ENCODE results near the gene AJUBA.

The AJUBA gene

DNA sequence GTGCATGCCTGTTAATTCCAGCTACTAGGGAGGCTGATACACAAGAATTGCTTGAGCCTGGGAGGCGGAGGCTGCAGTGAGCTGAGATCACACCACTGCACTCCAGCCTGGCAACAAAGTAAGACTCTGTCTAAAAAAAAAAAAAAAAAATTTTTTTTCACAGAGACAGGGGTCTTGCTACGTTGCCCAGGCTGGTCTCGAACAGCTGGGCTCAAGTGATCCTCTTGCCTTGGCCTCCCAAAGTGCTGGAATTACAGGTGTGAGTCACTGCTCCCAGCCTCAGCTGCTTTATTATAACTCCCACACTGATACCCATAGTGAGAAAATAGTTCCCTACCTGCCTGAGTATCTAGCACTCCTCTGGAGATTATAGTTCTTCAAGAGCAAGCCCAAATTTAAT, 36.7 kb downstream of the AJUBA start:
- no peak overlapping the region for H3K27ac ChIP-seq (ENCODE audit: insufficient read depth, low read depth, low read length, poor library complexity, severe bottlenecking)
- peaks cover 26% of the 10 kb centered on the region for H3K36me3 ChIP-seq (ENCODE audit: control insufficient read depth, insufficient read depth, low read length)
- H3K4me3 ChIP-seq (ENCODE audit: insufficient read depth, low read depth, low read length), result no peak overlapping the region
- H3K4me1 ChIP-seq (ENCODE audit: control insufficient read depth, insufficient read depth, low read length), result no peaks in the 10 kb centered on the region
- no peaks in the 10 kb centered on the region for H3K9me3 ChIP-seq (ENCODE audit: control insufficient read depth, low read length)
- whole genome bisulfite sequencing, 2 experiments, result 95 to 98% methylated on average over 3 of the region's 3 CpGs
- no peaks in the 10 kb centered on the region for H3K27me3 ChIP-seq (ENCODE audit: control insufficient read depth, insufficient read depth, low read length, poor library complexity, severe bottlenecking)

DNA sequence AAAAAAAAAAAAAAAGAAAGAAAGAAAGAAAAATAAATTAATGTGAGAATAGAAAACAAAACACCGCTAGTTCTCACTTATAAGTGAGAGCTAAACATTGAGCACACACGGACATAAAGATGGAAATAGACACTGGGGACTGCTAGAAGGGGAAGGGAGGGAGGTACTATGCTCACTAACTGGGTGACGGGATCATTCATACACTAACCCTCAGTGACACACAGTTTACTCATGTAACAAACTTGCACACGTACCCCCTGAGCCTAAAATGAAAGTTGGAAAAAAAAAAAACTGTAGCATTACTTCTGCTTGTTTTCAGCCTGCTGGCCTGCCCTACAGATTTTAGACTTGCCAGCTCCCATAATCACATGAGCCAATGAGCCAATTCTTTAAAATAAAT, 42.7 kb downstream of the AJUBA start:
- H3K27ac ChIP-seq (ENCODE audit: insufficient read depth, low read depth, low read length, poor library complexity, severe bottlenecking), result no peak overlapping the region
- H3K36me3 ChIP-seq (ENCODE audit: control insufficient read depth, insufficient read depth, low read length), result peaks cover 6% of the 10 kb centered on the region
- H3K9me3 ChIP-seq (ENCODE audit: control insufficient read depth, low read length), result no peaks in the 10 kb centered on the region
- WGBS, 2 experiments, result 92 to 97% methylated on average over 4 of the region's 4 CpGs
- no peak overlapping the region for H3K4me3 ChIP-seq (ENCODE audit: insufficient read depth, low read depth, low read length)
- H3K4me1 ChIP-seq (ENCODE audit: control insufficient read depth, insufficient read depth, low read length), result no peaks in the 10 kb centered on the region
- H3K27me3 ChIP-seq (ENCODE audit: control insufficient read depth, insufficient read depth, low read length, poor library complexity, severe bottlenecking), result no peaks in the 10 kb centered on the region

DNA sequence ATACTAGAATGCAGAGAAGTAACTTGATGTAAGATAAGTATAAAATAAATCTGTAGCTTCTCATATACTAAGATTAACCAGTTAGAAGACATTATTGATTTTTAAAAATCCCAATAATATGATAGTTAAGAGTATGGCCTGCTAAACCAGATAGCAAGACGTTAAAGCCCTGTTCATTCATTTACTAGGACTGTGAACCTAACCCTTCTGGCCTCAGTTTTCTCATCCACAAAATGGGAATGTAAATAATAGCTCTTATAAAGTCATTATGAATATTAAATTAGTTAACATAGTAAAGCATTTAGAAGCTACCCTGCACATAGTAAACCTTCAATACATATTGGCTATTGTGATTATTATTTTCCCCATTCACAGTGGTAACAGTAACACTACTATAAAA, 47.2 kb downstream of the AJUBA start:
- no CpG with 5 or more reads among the region's 1 CpG for WGBS, 2 experiments
- Histone ChIP-seq H3K27me3 (ENCODE audit: control insufficient read depth, insufficient read depth, low read length, poor library complexity, severe bottlenecking) (no peaks in the 10 kb centered on the region), H3K4me3 (ENCODE audit: insufficient read depth, low read depth, low read length) (no peak overlapping the region), H3K4me1 (ENCODE audit: control insufficient read depth, insufficient read depth, low read length) (peaks cover under 1% of the 10 kb centered on the region), H3K27ac (ENCODE audit: insufficient read depth, low read depth, low read length, poor library complexity, severe bottlenecking) (no peak overlapping the region), H3K9me3 (ENCODE audit: control insufficient read depth, low read length) (no peaks in the 10 kb centered on the region), H3K36me3 (ENCODE audit: control insufficient read depth, insufficient read depth, low read length) (no peaks in the 10 kb centered on the region)

DNA sequence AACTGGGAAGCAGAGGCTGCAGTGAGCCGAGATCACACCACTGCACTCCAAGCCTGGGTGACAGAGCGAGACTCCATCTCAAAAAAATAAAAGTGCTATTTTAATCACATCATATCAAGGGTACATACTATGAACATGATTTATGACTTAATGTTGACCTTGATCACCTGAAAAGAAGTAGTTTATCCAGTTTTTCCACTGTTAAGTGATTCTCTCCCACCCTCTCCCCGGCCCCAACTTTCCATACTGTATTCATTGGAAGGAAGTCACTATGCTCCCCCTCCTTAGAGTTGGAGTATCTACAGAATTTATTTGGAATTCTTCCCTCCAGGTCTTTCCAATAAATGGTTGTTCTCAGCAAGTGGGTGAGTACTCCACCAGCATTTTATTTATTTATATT, 50.2 kb downstream of the AJUBA start:
- H3K4me1 ChIP-seq (ENCODE audit: control insufficient read depth, insufficient read depth, low read length), result peaks cover 4% of the 10 kb centered on the region
- WGBS, 2 experiments, result 90 to 91% methylated on average over 1 to 3 of the region's 3 CpGs
- no peaks in the 10 kb centered on the region for H3K9me3 ChIP-seq (ENCODE audit: control insufficient read depth, low read length)
- no peak overlapping the region for H3K4me3 ChIP-seq (ENCODE audit: insufficient read depth, low read depth, low read length)
- H3K36me3 ChIP-seq (ENCODE audit: control insufficient read depth, insufficient read depth, low read length), result peaks cover 3% of the 10 kb centered on the region
- H3K27ac ChIP-seq (ENCODE audit: insufficient read depth, low read depth, low read length, poor library complexity, severe bottlenecking), result no peak overlapping the region
- no peaks in the 10 kb centered on the region for H3K27me3 ChIP-seq (ENCODE audit: control insufficient read depth, insufficient read depth, low read length, poor library complexity, severe bottlenecking)

DNA sequence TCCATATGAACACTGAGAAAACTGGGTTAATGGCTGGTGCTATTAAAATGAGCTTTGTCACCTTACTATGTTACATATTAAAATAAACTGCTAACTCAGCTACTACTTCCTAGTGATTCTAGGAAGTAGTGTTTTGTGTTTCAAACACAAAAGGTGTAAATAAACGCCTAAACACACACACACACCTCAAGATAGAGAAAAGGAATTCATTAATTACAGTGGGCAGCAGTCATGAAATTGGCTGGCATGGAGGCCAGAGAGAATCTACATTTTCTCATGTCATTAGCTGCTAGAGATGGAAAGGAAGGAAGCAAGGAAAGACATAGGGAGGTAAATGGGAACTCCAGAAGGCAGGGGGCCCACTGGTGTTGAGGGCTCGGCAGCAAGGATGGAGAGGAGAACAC, 52.4 kb downstream of the AJUBA start:
- peak overlapping the region; percentile 75 for H3K27ac ChIP-seq (ENCODE audit: insufficient read depth, low read depth, low read length, poor library complexity, severe bottlenecking)
- 14 to 33% methylated on average over 1 to 2 of the region's 2 CpGs for WGBS, 2 experiments

DNA sequence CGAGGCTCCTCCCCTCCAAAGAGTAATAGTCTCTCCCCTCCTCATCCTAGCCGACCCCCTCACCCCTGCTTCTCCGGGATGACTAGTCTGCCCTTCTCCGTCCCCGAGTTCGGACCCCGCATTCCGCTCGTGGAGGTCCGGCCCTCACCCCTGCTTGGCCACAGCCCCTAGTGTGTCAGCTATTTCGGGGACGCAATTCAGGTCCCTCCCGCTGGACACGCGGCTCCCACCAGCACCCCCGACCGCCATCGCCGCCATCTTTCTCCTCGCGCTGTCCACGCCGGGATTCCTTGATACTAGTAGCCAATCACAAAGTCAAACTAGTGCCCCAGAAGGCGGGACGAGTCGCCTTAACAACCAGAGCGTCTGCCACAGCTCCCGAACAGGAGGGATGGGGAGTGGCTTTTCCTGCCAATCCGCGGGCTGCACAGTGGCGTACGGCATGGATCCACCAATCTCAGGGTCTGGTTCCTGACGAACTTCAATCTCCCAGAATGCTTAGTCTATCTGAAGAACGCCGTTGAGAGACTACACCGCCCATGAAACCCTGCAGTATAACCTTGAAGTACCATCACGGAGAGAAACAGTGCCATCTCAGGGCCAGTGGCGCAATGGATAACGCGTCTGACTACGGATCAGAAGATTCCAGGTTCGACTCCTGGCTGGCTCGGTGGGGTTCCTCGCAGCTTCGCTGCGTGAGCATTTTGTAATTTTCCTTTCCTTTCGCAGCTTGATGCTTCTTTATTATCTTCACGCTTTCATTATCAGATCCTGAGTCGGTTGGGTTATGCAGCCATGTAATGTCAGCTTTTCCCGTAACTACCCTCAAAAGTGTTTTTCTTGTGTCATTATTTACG, 53.0 kb downstream of the AJUBA start, which contains the start of gene PRMT5:
Gene PRMT5, minus strand, starts transcription at position 273 of the 857 bp plus-strand sequence. Its CDS starts 15 bp downstream, at position 258.
- Histone ChIP-seq H3K27me3 (ENCODE audit: control insufficient read depth, insufficient read depth, low read length, poor library complexity, severe bottlenecking) (no peaks in the 10 kb centered on the region), H3K36me3 (ENCODE audit: control insufficient read depth, insufficient read depth, low read length) (peaks cover 18% of the 10 kb centered on the region), H3K4me1 (ENCODE audit: control insufficient read depth, insufficient read depth, low read length) (peaks cover 4% of the 10 kb centered on the region), H3K4me3 (ENCODE audit: insufficient read depth, low read depth, low read length) (peak within 1 kb of the TSS; percentile 86), H3K27ac (ENCODE audit: insufficient read depth, low read depth, low read length, poor library complexity, severe bottlenecking) (peak within 1 kb of the TSS; percentile 75), H3K9me3 (ENCODE audit: control insufficient read depth, low read length) (no peaks in the 10 kb centered on the region)
- 1 to 2% methylated on average over 50 to 51 of the region's 51 CpGs for WGBS, 2 experiments

More for the DNA sequence above, 52.4 kb downstream of the AJUBA start:
- Histone ChIP-seq H3K4me1 (ENCODE audit: control insufficient read depth, insufficient read depth, low read length) (peaks cover 4% of the 10 kb centered on the region), H3K9me3 (ENCODE audit: control insufficient read depth, low read length) (no peaks in the 10 kb centered on the region), H3K27me3 (ENCODE audit: control insufficient read depth, insufficient read depth, low read length, poor library complexity, severe bottlenecking) (no peaks in the 10 kb centered on the region), H3K4me3 (ENCODE audit: insufficient read depth, low read depth, low read length) (peak overlapping the region; percentile 86), H3K36me3 (ENCODE audit: control insufficient read depth, insufficient read depth, low read length) (peaks cover 12% of the 10 kb centered on the region)

DNA sequence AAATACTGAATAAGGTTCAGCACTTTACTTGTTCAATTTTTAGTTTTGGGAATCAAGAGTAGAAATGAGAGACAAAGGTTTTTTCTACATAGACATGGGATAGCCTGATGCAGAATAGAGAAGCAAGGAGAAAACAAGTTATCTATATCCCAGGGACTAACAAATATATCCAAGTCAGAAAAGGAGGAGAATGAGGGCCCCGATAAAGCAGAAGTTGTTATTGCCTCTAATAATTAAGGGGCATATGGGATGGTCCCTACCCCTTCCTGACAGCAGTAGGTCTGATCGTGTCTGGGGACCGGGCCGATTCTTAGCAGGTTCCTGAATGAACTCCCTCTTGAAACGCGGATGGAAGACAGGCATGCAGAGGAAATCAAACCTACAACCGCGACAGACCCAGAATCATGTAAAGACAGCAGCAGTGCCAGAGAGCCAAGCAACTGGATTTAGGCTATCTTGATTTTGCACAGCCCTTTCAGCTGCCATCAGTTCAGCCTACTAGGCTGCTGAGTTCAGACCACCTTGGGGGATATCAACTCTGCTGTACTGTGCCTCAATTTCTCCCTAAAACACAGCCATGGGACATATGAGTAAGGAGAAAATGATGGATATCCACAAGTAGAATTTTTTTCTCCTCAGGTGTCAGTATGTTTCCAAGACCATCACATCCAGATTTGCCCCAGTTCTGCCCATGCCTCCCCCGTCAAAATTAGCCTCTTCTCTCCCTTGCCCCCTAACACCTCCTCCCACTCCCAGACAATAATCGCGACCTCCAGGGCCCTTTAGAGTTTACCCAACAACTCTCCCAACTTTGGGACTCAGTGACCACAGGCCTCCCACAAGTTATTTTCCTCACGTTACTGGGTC, 53.9 kb downstream of the AJUBA start:
- peaks cover 26% of the 10 kb centered on the region for H3K36me3 ChIP-seq (ENCODE audit: control insufficient read depth, insufficient read depth, low read length)
- peak overlapping the region; percentile 86 for H3K4me3 ChIP-seq (ENCODE audit: insufficient read depth, low read depth, low read length)
- H3K9me3 ChIP-seq (ENCODE audit: control insufficient read depth, low read length), result no peaks in the 10 kb centered on the region
- H3K4me1 ChIP-seq (ENCODE audit: control insufficient read depth, insufficient read depth, low read length), result peaks cover 4% of the 10 kb centered on the region
- WGBS, 2 experiments, result 32 to 35% methylated on average over 12 of the region's 12 CpGs
- no peaks in the 10 kb centered on the region for H3K27me3 ChIP-seq (ENCODE audit: control insufficient read depth, insufficient read depth, low read length, poor library complexity, severe bottlenecking)
- peak overlapping the region; percentile 72 for H3K27ac ChIP-seq (ENCODE audit: insufficient read depth, low read depth, low read length, poor library complexity, severe bottlenecking)

DNA sequence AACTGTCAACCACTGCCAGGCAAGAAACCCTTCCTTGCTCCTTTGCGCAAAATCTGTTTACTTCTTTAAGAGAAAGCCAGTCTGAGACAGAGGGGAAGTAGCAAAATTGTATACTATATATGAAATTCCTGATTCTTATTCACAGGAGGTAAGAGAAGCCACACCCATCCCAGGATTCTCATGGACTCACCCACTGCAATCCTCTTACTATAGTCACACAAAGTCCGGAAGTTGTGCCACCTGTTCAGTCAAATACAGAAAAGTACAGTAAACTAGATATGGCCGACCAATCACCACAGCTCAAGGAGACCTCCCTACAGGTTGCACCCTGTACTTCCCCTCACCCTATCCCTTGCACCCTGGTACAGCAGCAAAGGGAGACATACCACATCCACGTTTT, 56.0 kb downstream of the AJUBA start:
- no peaks in the 10 kb centered on the region for H3K27me3 ChIP-seq (ENCODE audit: control insufficient read depth, insufficient read depth, low read length, poor library complexity, severe bottlenecking)
- no peak overlapping the region for H3K4me3 ChIP-seq (ENCODE audit: insufficient read depth, low read depth, low read length)
- H3K27ac ChIP-seq (ENCODE audit: insufficient read depth, low read depth, low read length, poor library complexity, severe bottlenecking), result no peak overlapping the region
- peaks cover 42% of the 10 kb centered on the region for H3K36me3 ChIP-seq (ENCODE audit: control insufficient read depth, insufficient read depth, low read length)
- WGBS, 2 experiments, result 90 to 93% methylated on average over 4 of the region's 4 CpGs
- H3K9me3 ChIP-seq (ENCODE audit: control insufficient read depth, low read length), result no peaks in the 10 kb centered on the region
- peaks cover 4% of the 10 kb centered on the region for H3K4me1 ChIP-seq (ENCODE audit: control insufficient read depth, insufficient read depth, low read length)

DNA sequence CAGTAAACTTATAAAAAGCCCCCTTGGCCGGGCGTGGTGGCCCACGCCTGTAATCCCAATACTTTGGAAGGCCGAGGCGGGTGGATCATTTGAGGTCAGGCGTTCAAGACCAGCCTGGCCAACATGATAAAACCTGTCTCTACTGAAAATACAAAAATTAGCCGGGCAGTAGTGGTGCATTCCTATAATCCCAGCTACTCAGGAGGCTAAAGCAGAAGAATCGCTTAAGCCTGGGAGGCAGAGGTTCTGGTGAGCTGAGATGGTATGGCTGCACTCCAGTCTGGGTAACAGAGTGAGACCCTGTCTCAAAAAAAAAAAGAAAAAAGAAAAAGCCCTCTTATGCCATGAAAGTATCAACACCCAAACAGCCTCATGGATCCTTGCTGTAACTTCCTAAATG, 56.8 kb downstream of the AJUBA start:
- H3K36me3 ChIP-seq (ENCODE audit: control insufficient read depth, insufficient read depth, low read length), result peaks cover 47% of the 10 kb centered on the region
- 95 to 97% methylated on average over 8 of the region's 8 CpGs for WGBS, 2 experiments
- no peak overlapping the region for H3K4me3 ChIP-seq (ENCODE audit: insufficient read depth, low read depth, low read length)
- no peak overlapping the region for H3K27ac ChIP-seq (ENCODE audit: insufficient read depth, low read depth, low read length, poor library complexity, severe bottlenecking)
- no peaks in the 10 kb centered on the region for H3K27me3 ChIP-seq (ENCODE audit: control insufficient read depth, insufficient read depth, low read length, poor library complexity, severe bottlenecking)
- H3K9me3 ChIP-seq (ENCODE audit: control insufficient read depth, low read length), result no peaks in the 10 kb centered on the region
- H3K4me1 ChIP-seq (ENCODE audit: control insufficient read depth, insufficient read depth, low read length), result peaks cover 4% of the 10 kb centered on the region

DNA sequence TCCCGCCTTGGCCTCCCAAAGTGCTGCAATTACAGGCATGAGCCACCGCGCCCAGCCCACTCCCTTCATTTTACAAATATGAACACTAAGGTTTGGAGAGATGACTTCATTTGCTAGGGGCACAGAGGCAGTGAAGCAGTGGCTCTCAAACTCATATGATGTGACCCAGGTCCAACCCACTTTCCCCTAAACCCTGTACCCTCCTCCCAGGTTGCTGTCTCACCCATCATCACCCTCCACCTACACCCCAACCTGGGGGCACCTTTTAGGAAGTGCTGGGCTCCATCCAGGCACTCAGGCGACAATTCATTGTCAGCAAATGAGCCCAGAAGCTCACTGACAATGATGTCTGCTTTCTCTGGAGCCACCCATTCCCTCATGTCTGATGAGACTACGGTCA, 58.6 kb downstream of the AJUBA start:
- no peaks in the 10 kb centered on the region for H3K27me3 ChIP-seq (ENCODE audit: control insufficient read depth, insufficient read depth, low read length, poor library complexity, severe bottlenecking)
- H3K4me3 ChIP-seq (ENCODE audit: insufficient read depth, low read depth, low read length), result no peak overlapping the region
- H3K9me3 ChIP-seq (ENCODE audit: control insufficient read depth, low read length), result no peaks in the 10 kb centered on the region
- no peak overlapping the region for H3K27ac ChIP-seq (ENCODE audit: insufficient read depth, low read depth, low read length, poor library complexity, severe bottlenecking)
- 94% methylated on average over 5 of the region's 5 CpGs for WGBS, 2 experiments
- peaks cover 52% of the 10 kb centered on the region for H3K36me3 ChIP-seq (ENCODE audit: control insufficient read depth, insufficient read depth, low read length)
- no peaks in the 10 kb centered on the region for H3K4me1 ChIP-seq (ENCODE audit: control insufficient read depth, insufficient read depth, low read length)

Measured in ectodermal cell (in vitro differentiated cells).